WTC11 (cell line): Measurements from ENCODE around the gene CD320.

Source experiments
- CREB1 ChIP-seq: sonication (generic); formaldehyde crosslinking; IDR thresholded peaks from 2 replicates; pipeline ENCODE4 v1.8.0; 2023; ENCODE audit warnings: mild to moderate bottlenecking, missing genetic modification reagents
- FOXJ3 ChIP-seq: sonication (generic); formaldehyde crosslinking; IDR thresholded peaks from 2 replicates; pipeline ENCODE4 v1.9.0; 2021; ENCODE audit warnings: missing genetic modification reagents, mild to moderate bottlenecking, borderline replicate concordance
- GABPB1 ChIP-seq: sonication (generic); formaldehyde crosslinking; IDR thresholded peaks from 2 replicates; pipeline ENCODE4 v1.8.1; 2023; ENCODE audit warnings: mild to moderate bottlenecking, missing genetic modification reagents
- JUN ChIP-seq: sonication (generic); formaldehyde crosslinking; IDR thresholded peaks from 2 replicates; pipeline ENCODE4 v1.8.0; 2023; ENCODE audit warnings: mild to moderate bottlenecking, missing genetic modification reagents
- NFATC4 ChIP-seq: fragments of 250-450 bp; sonication (Bioruptor Pico); IDR thresholded peaks from 2 replicates; pipeline ENCODE4 v1.9.0; 2021; ENCODE audit warnings: mild to moderate bottlenecking
- TEAD4 ChIP-seq: sonication (generic); formaldehyde crosslinking; IDR thresholded peaks from 2 replicates; pipeline ENCODE4 v1.8.0; 2022; ENCODE audit warnings: mild to moderate bottlenecking, missing genetic modification reagents
- ZNF121 ChIP-seq: sonication (generic); formaldehyde crosslinking; IDR thresholded peaks from 2 replicates; pipeline ENCODE4 v1.8.0; 2023; ENCODE audit warnings: missing genetic modification reagents
- ZNF396 ChIP-seq: fragments of 250-450 bp; sonication (Bioruptor Pico); IDR thresholded peaks from 2 replicates; pipeline ENCODE4 v1.8.0; 2021; ENCODE audit warnings: mild to moderate bottlenecking, moderate library complexity, borderline replicate concordance
- TF ChIP-seq, protein P1 (sequence below): fragments of 250-450 bp; sonication (Bioruptor Pico); IDR thresholded peaks from 2 replicates; pipeline ENCODE4 v1.9.0; 2021; ENCODE audit warnings: moderate library complexity, mild to moderate bottlenecking, inconsistent platforms, borderline replicate concordance
- TF ChIP-seq, protein P2 (sequence below): fragments of 200-600 bp; IDR thresholded peaks from 2 replicates; pipeline ENCODE4 v1.8.0; 2022; ENCODE audit warnings: antibody characterized with exemption
- TF ChIP-seq, protein P3 (sequence below): sonication (generic); formaldehyde crosslinking; conservative IDR thresholded peaks from 2 replicates; pipeline ENCODE4 v1.8.1; 2022; ENCODE audit warnings: mild to moderate bottlenecking, missing genetic modification reagents
- TF ChIP-seq, protein P4 (sequence below): sonication (generic); formaldehyde crosslinking; IDR thresholded peaks from 2 replicates; pipeline ENCODE4 v1.8.0; 2022; ENCODE audit warnings: mild to moderate bottlenecking, missing genetic modification reagents
- TF ChIP-seq, protein P5 (sequence below): sonication (generic); formaldehyde crosslinking; conservative IDR thresholded peaks from 2 replicates; pipeline ENCODE4 v1.8.1; 2023; ENCODE audit warnings: mild to moderate bottlenecking, low read depth, missing genetic modification reagents, moderate library complexity
- TF ChIP-seq, protein P6 (sequence below): sonication (generic); formaldehyde crosslinking; IDR thresholded peaks from 2 replicates; pipeline ENCODE4 v1.8.0; 2023; ENCODE audit warnings: missing genetic modification reagents

DNA sequence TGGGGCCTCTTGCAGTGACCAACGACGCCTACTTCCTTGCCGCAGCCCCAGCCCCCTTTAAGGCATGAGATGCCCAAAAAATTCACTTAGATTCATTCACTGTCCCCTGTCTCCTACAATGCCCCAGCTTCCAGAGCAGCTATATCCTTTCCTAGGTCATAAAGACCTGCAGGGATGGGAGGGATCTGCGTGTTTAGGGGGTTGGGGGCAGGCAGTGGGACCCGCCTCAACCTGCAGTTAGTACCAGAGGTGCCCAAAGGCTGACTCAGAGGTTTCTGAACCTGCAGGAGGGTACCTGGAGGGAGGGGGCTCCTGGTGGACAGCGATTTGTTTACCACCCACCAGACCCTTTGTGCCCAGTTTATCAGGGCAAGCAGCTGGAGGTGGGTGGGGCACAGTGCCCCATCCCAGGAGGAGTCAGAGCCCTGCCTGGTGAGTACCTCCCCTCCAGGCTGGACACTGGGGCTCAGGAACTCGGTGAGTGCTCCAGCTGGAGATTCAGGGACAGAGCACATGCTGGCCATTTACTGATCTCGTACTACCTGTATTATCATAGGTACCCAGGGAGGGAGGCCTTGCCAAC is 23.2 kb upstream of the CD320 start:
- TF ChIP-seq, protein P1, sequence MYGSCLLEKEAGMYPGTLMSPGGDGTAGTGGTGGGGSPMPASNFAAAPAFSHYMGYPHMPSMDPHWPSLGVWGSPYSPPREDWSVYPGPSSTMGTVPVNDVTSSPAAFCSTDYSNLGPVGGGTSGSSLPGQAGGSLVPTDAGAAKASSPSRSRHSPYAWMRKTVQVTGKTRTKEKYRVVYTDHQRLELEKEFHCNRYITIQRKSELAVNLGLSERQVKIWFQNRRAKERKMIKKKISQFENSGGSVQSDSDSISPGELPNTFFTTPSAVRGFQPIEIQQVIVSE (CRISPR knock-in tag), result no peak
- TF ChIP-seq, protein P2, sequence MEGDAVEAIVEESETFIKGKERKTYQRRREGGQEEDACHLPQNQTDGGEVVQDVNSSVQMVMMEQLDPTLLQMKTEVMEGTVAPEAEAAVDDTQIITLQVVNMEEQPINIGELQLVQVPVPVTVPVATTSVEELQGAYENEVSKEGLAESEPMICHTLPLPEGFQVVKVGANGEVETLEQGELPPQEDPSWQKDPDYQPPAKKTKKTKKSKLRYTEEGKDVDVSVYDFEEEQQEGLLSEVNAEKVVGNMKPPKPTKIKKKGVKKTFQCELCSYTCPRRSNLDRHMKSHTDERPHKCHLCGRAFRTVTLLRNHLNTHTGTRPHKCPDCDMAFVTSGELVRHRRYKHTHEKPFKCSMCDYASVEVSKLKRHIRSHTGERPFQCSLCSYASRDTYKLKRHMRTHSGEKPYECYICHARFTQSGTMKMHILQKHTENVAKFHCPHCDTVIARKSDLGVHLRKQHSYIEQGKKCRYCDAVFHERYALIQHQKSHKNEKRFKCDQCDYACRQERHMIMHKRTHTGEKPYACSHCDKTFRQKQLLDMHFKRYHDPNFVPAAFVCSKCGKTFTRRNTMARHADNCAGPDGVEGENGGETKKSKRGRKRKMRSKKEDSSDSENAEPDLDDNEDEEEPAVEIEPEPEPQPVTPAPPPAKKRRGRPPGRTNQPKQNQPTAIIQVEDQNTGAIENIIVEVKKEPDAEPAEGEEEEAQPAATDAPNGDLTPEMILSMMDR, result no peak
- TF ChIP-seq NFATC4 (CRISPR knock-in tag) (no peak), ZNF396 (no peak), GABPB1 (CRISPR knock-in tag) (no peak), CREB1 (CRISPR knock-in tag) (no peak), ZNF121 (CRISPR knock-in tag) (no peak), JUN (no peak), TEAD4 (no peak), FOXJ3 (CRISPR knock-in tag) (no peak)
- TF ChIP-seq, protein P3, sequence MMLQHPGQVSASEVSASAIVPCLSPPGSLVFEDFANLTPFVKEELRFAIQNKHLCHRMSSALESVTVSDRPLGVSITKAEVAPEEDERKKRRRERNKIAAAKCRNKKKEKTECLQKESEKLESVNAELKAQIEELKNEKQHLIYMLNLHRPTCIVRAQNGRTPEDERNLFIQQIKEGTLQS (CRISPR knock-in tag), result no peak
- TF ChIP-seq, protein P4, sequence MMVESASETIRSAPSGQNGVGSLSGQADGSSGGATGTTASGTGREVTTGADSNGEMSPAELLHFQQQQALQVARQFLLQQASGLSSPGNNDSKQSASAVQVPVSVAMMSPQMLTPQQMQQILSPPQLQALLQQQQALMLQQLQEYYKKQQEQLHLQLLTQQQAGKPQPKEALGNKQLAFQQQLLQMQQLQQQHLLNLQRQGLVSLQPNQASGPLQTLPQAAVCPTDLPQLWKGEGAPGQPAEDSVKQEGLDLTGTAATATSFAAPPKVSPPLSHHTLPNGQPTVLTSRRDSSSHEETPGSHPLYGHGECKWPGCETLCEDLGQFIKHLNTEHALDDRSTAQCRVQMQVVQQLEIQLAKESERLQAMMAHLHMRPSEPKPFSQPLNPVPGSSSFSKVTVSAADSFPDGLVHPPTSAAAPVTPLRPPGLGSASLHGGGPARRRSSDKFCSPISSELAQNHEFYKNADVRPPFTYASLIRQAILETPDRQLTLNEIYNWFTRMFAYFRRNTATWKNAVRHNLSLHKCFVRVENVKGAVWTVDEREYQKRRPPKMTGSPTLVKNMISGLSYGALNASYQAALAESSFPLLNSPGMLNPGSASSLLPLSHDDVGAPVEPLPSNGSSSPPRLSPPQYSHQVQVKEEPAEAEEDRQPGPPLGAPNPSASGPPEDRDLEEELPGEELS, result no peak
- TF ChIP-seq, protein P5, sequence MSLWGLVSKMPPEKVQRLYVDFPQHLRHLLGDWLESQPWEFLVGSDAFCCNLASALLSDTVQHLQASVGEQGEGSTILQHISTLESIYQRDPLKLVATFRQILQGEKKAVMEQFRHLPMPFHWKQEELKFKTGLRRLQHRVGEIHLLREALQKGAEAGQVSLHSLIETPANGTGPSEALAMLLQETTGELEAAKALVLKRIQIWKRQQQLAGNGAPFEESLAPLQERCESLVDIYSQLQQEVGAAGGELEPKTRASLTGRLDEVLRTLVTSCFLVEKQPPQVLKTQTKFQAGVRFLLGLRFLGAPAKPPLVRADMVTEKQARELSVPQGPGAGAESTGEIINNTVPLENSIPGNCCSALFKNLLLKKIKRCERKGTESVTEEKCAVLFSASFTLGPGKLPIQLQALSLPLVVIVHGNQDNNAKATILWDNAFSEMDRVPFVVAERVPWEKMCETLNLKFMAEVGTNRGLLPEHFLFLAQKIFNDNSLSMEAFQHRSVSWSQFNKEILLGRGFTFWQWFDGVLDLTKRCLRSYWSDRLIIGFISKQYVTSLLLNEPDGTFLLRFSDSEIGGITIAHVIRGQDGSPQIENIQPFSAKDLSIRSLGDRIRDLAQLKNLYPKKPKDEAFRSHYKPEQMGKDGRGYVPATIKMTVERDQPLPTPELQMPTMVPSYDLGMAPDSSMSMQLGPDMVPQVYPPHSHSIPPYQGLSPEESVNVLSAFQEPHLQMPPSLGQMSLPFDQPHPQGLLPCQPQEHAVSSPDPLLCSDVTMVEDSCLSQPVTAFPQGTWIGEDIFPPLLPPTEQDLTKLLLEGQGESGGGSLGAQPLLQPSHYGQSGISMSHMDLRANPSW (CRISPR knock-in tag), result no peak
- TF ChIP-seq, protein P6, sequence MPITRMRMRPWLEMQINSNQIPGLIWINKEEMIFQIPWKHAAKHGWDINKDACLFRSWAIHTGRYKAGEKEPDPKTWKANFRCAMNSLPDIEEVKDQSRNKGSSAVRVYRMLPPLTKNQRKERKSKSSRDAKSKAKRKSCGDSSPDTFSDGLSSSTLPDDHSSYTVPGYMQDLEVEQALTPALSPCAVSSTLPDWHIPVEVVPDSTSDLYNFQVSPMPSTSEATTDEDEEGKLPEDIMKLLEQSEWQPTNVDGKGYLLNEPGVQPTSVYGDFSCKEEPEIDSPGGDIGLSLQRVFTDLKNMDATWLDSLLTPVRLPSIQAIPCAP (CRISPR knock-in tag), result no peak
